Esophagus muscularis mucosa (tissue), 4 donors: ENCODE results near the gene MUS81.

Source experiments
- EP300 ChIP-seq: sonication (generic); formaldehyde crosslinking; IDR thresholded peaks from one replicate; pipeline ENCODE4 v1.6.1; 2017; ENCODE audit warnings: antibody characterized with exemption
- POLR2A ChIP-seq: fragments of 450-650 bp; IDR thresholded peaks from one replicate; pipeline ENCODE4 v1.6.1; 2017; ENCODE audit warnings: antibody characterized with exemption, moderate library complexity, mild to moderate bottlenecking, low read depth
- POLR2AphosphoS5 ChIP-seq, 2 donors: sonication (generic); formaldehyde crosslinking; IDR thresholded peaks; one replicate each; pipeline ENCODE4 v1.6.1; 2017; ENCODE audit warnings: antibody characterized with exemption in 2 of 2
- TF ChIP-seq, protein P1 (sequence below), 3 experiments: fragments of 200-600 bp in 2 of 3; fragments of 450-650 bp in 1 of 3; sonication (generic) in 2 of 3; IDR thresholded peaks; one replicate each; pipeline ENCODE4 v1.5.1; 2017 to 2019; ENCODE audit warnings: antibody characterized with exemption in 3 of 3, mild to moderate bottlenecking in 2 of 3, moderate library complexity in 1 of 3

DNA sequence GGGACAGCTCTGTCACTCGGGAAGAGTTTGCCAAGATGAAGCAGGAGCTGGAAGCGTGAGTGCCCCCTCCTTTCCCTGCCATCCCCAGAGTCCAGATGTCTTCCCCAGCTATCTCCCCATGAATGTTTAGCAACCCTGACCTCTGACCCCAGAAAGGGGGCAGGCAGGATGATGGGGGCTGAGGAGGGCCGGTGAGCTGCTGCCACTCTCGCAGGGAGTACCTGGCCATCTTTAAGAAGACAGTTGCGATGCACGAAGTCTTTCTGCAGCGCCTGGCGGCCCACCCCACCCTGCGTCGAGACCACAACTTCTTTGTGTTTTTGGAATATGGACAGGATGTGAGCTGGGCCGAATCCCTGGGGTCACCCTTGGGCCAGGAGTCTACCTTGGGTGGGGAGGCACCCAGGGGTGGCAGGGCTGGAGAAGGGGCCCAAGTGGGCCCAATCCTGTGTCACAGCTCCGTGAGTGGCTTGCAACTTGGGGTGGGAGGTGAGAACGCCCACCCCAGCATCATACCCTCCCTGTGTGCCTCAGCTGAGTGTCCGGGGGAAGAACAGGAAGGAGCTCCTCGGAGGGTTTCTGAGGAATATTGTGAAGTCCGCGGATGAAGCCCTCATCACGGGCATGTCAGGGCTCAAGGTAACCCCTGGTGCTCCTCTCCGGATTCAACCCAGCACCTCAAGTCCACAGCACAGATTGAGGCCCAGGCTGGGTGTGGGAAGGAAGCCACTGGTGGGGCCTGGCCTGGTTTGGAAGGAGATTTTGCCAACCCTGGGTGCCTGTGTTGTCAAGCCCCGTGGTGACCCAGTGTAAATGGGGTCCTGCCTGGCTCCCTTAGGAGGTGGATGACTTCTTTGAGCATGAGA, 9.8 kb upstream of the MUS81 start:
- TF ChIP-seq, protein P1, sequence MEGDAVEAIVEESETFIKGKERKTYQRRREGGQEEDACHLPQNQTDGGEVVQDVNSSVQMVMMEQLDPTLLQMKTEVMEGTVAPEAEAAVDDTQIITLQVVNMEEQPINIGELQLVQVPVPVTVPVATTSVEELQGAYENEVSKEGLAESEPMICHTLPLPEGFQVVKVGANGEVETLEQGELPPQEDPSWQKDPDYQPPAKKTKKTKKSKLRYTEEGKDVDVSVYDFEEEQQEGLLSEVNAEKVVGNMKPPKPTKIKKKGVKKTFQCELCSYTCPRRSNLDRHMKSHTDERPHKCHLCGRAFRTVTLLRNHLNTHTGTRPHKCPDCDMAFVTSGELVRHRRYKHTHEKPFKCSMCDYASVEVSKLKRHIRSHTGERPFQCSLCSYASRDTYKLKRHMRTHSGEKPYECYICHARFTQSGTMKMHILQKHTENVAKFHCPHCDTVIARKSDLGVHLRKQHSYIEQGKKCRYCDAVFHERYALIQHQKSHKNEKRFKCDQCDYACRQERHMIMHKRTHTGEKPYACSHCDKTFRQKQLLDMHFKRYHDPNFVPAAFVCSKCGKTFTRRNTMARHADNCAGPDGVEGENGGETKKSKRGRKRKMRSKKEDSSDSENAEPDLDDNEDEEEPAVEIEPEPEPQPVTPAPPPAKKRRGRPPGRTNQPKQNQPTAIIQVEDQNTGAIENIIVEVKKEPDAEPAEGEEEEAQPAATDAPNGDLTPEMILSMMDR (IDR thresholded peaks at IDR 0.05), result no peak
- TF ChIP-seq EP300 (no peak), POLR2A (no peak), POLR2AphosphoS5 (IDR thresholded peaks at IDR 0.05) (no peak)
